WTC11 (cell line): ENCODE data around the gene PAWR.

Experiments used
- CREM ChIP-seq: sonication (generic); formaldehyde crosslinking; IDR thresholded peaks from 2 replicates; pipeline ENCODE4 v1.8.1; 2022; ENCODE audit warnings: mild to moderate bottlenecking, missing genetic modification reagents, moderate library complexity
- CTCF ChIP-seq: fragments of 200-600 bp; IDR thresholded peaks from 2 replicates; pipeline ENCODE4 v1.8.0; 2022; ENCODE audit warnings: antibody characterized with exemption
- ZNF121 ChIP-seq: sonication (generic); formaldehyde crosslinking; IDR thresholded peaks from 2 replicates; pipeline ENCODE4 v1.8.0; 2023; ENCODE audit warnings: missing genetic modification reagents

- TF ChIP-seq CTCF: no peak
- TF ChIP-seq CREM (CRISPR knock-in tag): no peak
- TF ChIP-seq ZNF121 (CRISPR knock-in tag): no peak
These were observed 29.1 kb downstream of the PAWR start for GRCh38 chr12:79661629-79662028.
